Endometrium (tissue), 2 donors: ENCODE data around the gene CYP1B1.
"Not testable (repeated sequence)": the region's sequence is repeated elsewhere in the genome, so short reads cannot be mapped to it uniquely, and the experiment has no call there.

ENCODE experiments used
- FAIRE-seq: peaks from 2 replicates; lab custom pipeline; 2012; peaks lifted over from hg19 to GRCh38; lab: Jason Lieb, UNC
- donor health status: control.
- donor health status: control.

CYP1B1 gene

DNA sequence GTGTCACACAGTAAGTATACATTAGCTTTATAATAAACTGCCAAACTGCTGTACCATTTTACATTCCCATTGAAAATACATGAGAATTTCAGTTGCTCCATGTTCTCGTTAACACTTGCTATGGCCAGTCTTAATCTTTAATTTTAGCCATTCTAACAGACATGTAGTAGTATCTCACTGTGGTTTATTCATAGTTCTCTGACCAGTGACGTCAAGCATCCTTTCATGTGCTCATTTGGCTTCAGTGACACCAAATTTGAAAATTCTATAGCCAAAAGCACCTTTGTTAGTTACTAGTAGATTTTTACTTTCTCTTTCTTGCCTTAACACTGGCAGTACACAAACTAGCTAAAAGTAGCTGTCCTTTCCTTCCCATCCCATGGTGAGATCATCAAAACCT lies 43.0 kb downstream of the CYP1B1 start:
- no peak for FAIRE-seq

DNA sequence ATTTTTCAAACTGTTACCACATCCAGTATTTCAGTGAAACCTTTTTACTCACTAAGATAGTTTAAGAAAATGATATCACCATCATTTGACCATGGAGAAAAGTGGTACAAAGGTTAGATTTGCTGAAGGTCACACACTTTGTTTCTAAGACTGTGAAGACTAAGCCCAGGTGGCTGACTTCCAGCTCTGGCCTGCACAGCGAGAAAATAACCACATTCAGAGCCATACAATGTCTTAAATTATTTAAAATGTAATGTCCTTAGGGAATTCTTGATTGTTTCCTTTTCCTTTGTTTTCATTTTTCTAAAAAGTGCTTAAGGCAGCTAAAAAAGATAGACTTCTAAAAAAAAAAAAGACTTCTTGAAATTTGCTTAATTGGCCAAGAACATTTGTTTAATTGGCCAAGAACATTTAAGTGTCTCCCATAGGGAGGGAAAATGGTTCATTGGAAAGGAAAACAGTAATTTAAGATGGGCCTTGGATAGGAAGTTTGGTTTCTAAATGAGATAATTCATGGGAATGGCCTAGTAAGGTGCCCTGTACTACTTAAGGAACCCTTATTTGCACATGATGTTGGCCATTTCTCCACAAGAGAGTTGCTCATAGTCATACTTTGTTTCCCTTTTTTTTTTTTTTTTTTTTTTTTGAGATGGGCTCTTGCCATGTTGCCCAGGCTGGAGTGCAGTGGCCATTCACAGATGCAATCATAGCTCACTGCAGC lies 45.2 kb downstream of the CYP1B1 start:
- peak; percentile 93 for FAIRE-seq

GRCh38 chr2:38029512-38029911 lies 46.4 kb downstream of the CYP1B1 start:
- FAIRE-seq: no peak

GRCh38 chr2:38028829-38029228 lies 47.1 kb downstream of the CYP1B1 start:
- FAIRE-seq: no peak

GRCh38 chr2:38026846-38027245 lies 49.1 kb downstream of the CYP1B1 start:
- no peak for FAIRE-seq

DNA sequence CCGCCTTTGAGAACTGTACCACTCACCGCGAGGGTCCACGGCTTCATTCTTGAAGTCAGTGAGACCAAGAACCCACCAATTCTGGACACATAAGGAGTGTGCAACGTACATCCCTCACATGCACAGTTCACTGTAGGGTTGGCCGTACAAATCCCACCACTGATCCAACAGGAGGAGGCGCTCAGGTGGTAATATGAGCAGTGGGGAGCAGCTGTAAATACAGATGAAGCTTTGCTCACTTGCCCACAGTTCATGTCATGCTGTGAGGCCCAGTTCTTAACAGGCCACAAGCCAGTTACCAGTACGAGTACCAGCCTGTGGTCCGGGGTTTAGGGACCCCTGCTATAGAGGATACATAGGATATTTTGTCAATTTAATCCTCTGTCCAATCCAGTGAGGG lies 54.4 kb downstream of the CYP1B1 start:
- FAIRE-seq: no peak

DNA sequence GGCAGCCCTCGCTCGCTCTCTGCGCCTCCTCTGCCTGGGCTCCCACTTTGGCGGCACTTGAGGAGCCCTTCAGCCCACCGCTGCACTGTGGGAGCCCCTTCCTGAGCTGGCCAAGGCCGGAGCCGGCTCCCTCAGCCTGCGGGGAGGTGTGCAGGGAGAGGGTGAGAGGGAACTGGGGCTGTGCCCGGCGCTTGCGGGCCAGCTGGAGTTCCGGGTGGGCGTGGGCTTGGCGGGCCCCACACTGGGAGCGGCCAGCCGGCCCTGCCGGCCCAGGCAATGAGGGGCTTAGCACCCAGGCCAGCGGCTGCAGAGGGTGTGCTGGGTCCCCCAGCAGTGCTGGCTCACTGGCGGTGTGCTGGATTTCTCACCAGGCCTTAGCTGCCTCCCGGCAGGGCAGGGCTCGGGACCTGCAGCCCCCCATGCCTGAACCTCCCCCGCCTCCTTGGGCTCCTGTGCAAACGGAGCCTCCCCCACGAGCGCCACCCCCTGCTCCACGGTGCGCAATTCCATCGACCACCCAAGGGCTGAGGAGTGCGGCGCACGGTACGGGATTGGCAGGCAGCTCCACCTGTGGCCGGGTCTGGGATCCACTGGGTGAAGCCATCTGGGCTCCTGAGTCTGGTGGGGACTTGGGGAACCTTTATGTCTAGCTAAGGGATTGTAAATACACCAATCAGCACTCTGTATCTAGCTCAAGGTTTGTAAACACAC lies 55.4 kb downstream of the CYP1B1 start:
- FAIRE-seq: not testable (repeated sequence)

- FAIRE-seq: no peak
Observed at GRCh38 chr2:38017836-38018235, 58.1 kb downstream of the CYP1B1 start.
